ENCODE measurements around the gene WNT3. TPM values are rescaled to one million over a fixed set of nuclear protein-coding genes. Genes with fewer than 3 reads are reported as not detected.

The WNT3 gene
- total RNA-seq, 1 experiment from 2014 or later, result 5.5 TPM

DNA sequence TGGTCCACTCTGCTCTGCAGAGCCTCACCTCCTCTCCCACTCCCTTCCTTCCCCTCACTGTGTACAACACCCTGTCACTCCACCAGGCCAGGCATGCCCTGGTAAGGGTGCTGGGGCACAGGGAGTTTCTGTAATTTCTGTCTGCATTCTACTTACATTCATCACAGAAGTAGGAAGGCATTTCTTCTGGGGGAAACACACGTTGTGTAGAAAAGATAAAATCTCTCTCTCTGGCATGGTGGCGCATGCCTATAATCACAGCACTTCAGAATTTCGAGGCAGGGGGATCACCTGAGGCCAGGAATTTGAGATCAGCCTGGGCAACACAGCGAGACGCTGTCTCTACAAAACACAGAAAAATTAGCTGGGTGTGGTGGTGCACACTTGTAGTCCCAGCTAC lies 27.0 kb downstream of the WNT3 start:
- intact Hi-C loops (cut with micrococcal nuclease), result no loop called here
- POLR2A ChIA-PET, result no interaction called here
- no peaks in the 10 kb centered on the region for H3K27me3 ChIP-seq (ENCODE audit: insufficient read depth, low read length)
- H3K27ac ChIP-seq (ENCODE audit: low read depth, low read length), result no peak overlapping the region
- no peak overlapping the region for H3K9ac ChIP-seq (ENCODE audit: low read length)
- H3K9me2 ChIP-seq (ENCODE audit: insufficient read depth), result no peaks in the 10 kb centered on the region
- H3K4me1 ChIP-seq (ENCODE audit: control insufficient read depth in 1 of 2, insufficient read depth in 2 of 2, low read length in 2 of 2), result peaks cover 23 to 29% of the 10 kb centered on the region in 2 experiments
- H4K20me1 ChIP-seq (ENCODE audit: insufficient read depth), result no peaks in the 10 kb centered on the region
- H3K9me3 ChIP-seq (ENCODE audit: control insufficient read depth in 1 of 2, insufficient read depth in 1 of 2, low read depth in 1 of 2, low read length in 2 of 2), result peaks cover 3 to 10% of the 10 kb centered on the region in 2 experiments; a peak in 2 of 4 replicates
- no peaks in the 10 kb centered on the region for H3K36me3 ChIP-seq (ENCODE audit: control insufficient read depth in 1 of 2, insufficient read depth in 2 of 2, low read length in 2 of 2)
- RAD21 ChIA-PET (ENCODE audit: low non-redundant PET in 1 of 2, low total read pairs in 2 of 2, uncharacterized antibody in 2 of 2, unreplicated experiment in 2 of 2), result no interaction called here
- CTCF ChIA-PET, result no interaction called here
- no peak overlapping the region for H3K4me3 ChIP-seq (replicated peaks in 1 of 2; ENCODE audit: low read depth in 1 of 2, low read length in 2 of 2)
- no peak overlapping the region for H2AFZ ChIP-seq (ENCODE audit: low read depth, low read length, poor library complexity, severe bottlenecking)
- BruUV-seq (replicated peaks), result no TSS peak
- no peaks in the 10 kb centered on the region for H3K79me2 ChIP-seq (ENCODE audit: insufficient read depth, low read length)
- no peak for TF ChIP-seq POLR2AphosphoS5 (IDR thresholded peaks at IDR 0.05; ENCODE audit: low read depth, low read length)
- TF ChIP-seq, protein P1, sequence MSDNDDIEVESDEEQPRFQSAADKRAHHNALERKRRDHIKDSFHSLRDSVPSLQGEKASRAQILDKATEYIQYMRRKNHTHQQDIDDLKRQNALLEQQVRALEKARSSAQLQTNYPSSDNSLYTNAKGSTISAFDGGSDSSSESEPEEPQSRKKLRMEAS (IDR thresholded peaks at IDR 0.05), result no peak
- no peak for TF ChIP-seq YY1 (IDR thresholded peaks at IDR 0.05; ENCODE audit: extremely low read depth, insufficient replicate concordance, low read depth, low read length)
- TF ChIP-seq EGR1 (IDR thresholded peaks at IDR 0.05; ENCODE audit: low read depth), result no peak
- TF ChIP-seq ZNF274 (IDR thresholded peaks at IDR 0.05; ENCODE audit: low read depth, low read length), result no peak
- no peak for TF ChIP-seq SRF (IDR thresholded peaks at IDR 0.05; ENCODE audit: low read depth)
- TF ChIP-seq, protein P2, sequence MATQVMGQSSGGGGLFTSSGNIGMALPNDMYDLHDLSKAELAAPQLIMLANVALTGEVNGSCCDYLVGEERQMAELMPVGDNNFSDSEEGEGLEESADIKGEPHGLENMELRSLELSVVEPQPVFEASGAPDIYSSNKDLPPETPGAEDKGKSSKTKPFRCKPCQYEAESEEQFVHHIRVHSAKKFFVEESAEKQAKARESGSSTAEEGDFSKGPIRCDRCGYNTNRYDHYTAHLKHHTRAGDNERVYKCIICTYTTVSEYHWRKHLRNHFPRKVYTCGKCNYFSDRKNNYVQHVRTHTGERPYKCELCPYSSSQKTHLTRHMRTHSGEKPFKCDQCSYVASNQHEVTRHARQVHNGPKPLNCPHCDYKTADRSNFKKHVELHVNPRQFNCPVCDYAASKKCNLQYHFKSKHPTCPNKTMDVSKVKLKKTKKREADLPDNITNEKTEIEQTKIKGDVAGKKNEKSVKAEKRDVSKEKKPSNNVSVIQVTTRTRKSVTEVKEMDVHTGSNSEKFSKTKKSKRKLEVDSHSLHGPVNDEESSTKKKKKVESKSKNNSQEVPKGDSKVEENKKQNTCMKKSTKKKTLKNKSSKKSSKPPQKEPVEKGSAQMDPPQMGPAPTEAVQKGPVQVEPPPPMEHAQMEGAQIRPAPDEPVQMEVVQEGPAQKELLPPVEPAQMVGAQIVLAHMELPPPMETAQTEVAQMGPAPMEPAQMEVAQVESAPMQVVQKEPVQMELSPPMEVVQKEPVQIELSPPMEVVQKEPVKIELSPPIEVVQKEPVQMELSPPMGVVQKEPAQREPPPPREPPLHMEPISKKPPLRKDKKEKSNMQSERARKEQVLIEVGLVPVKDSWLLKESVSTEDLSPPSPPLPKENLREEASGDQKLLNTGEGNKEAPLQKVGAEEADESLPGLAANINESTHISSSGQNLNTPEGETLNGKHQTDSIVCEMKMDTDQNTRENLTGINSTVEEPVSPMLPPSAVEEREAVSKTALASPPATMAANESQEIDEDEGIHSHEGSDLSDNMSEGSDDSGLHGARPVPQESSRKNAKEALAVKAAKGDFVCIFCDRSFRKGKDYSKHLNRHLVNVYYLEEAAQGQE (IDR thresholded peaks at IDR 0.05; ENCODE audit: low read depth), result no peak
- TF ChIP-seq ELF1 (IDR thresholded peaks at IDR 0.05; ENCODE audit: borderline replicate concordance, low read depth), result no peak
- TF ChIP-seq, protein P3, sequence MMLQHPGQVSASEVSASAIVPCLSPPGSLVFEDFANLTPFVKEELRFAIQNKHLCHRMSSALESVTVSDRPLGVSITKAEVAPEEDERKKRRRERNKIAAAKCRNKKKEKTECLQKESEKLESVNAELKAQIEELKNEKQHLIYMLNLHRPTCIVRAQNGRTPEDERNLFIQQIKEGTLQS (IDR thresholded peaks at IDR 0.05), result no peak
- no peak for TF ChIP-seq CBX3 (IDR thresholded peaks at IDR 0.05; ENCODE audit: low read depth)
- DNase-seq (ENCODE audit: low read depth, low spot score), result no peak
- ATAC-seq, result no peak
- no peak overlapping the region for H3K4me2 ChIP-seq (ENCODE audit: low read length)

All from HCT116 (cell line).